ENCODE measurements around the gene PRKCB. TPM values are rescaled to one million over a fixed set of nuclear protein-coding genes. Genes with fewer than 3 reads are reported as not detected.

The PRKCB gene
- polyA plus RNA-seq, 1 donor (not counting 4 experiments of a cell fraction or from before 2014, with no cell fraction given): 0.18 TPM

GRCh38 chr16:24203675-24204074 lies 367.9 kb downstream of the PRKCB start:
- Histone ChIP-seq H3K79me2 (ENCODE audit: control insufficient read depth, insufficient read depth, low read length) (no peaks in the 10 kb centered on the region), H3K4me2 (ENCODE audit: control insufficient read depth, extremely low read depth, insufficient read depth, low read depth, low read length) (no peak overlapping the region), H2AFZ (ENCODE audit: control insufficient read depth, low read length) (no peak overlapping the region), H3K27me3 (ENCODE audit: control insufficient read depth, extremely low read depth, insufficient read depth, low read length) (no peaks in the 10 kb centered on the region), H3K27ac (ENCODE audit: control insufficient read depth, insufficient read depth, low read length) (no peak overlapping the region), H4K20me1 (ENCODE audit: control insufficient read depth, extremely low read depth, insufficient read depth, low read length) (no peaks in the 10 kb centered on the region), H3K9me3 (ENCODE audit: control insufficient read depth, low read depth, low read length) (peaks cover 2% of the 10 kb centered on the region), H3K4me3 (ENCODE audit: control insufficient read depth in 2 of 3, extremely low read depth in 1 of 3, insufficient read depth in 2 of 3, low read depth in 1 of 3, low read length in 3 of 3) (no peak overlapping the region), H3K9ac (ENCODE audit: control insufficient read depth, extremely low read depth, insufficient read depth, low read length) (no peak overlapping the region), H3K9me1 (ENCODE audit: control insufficient read depth, extremely low read depth, insufficient read depth, low read length) (no peaks in the 10 kb centered on the region), H3K4me1 (ENCODE audit: control insufficient read depth, extremely low read depth, insufficient read depth, low read length) (no peaks in the 10 kb centered on the region), H3K36me3 (ENCODE audit: control insufficient read depth in 2 of 2, extremely low read depth in 1 of 2, insufficient read depth in 2 of 2, low read length in 2 of 2) (no peaks in the 10 kb centered on the region)
- no peak for TF ChIP-seq EZH2 (IDR thresholded peaks at IDR 0.05; ENCODE audit: low read length)
- no peak for TF ChIP-seq CTCF (optimal IDR thresholded peaks at IDR 0.05 in 1 of 3, IDR thresholded peaks at IDR 0.05 in 1 of 3, conservative IDR thresholded peaks at IDR 0.05 in 1 of 3; ENCODE audit: extremely low read depth in 1 of 3, insufficient read depth in 2 of 3, low read length in 3 of 3)
- dilution Hi-C loops (cut with MboI; ENCODE audit: extremely low pct_ligation_motif_present, low sequenced_read_pairs): no loop called here
- no peak for FAIRE-seq
- DNase-seq (ENCODE audit: low read depth, low spot score): no peak

- no peak for DNase-seq (ENCODE audit: low read depth, low spot score)
- H3K9ac ChIP-seq (ENCODE audit: control insufficient read depth, extremely low read depth, insufficient read depth, low read length): no peak overlapping the region
- FAIRE-seq: no peak
- dilution Hi-C loops (cut with MboI; ENCODE audit: extremely low pct_ligation_motif_present, low sequenced_read_pairs): no loop called here
- no peak overlapping the region for H3K4me2 ChIP-seq (ENCODE audit: control insufficient read depth, extremely low read depth, insufficient read depth, low read depth, low read length)
- H2AFZ ChIP-seq (ENCODE audit: control insufficient read depth, low read length): no peak overlapping the region
- H3K4me1 ChIP-seq (ENCODE audit: control insufficient read depth, extremely low read depth, insufficient read depth, low read length): no peaks in the 10 kb centered on the region
- H3K9me3 ChIP-seq (ENCODE audit: control insufficient read depth, low read depth, low read length): peaks cover 2% of the 10 kb centered on the region
- no peaks in the 10 kb centered on the region for H3K27me3 ChIP-seq (ENCODE audit: control insufficient read depth, extremely low read depth, insufficient read depth, low read length)
- H3K4me3 ChIP-seq (ENCODE audit: control insufficient read depth in 2 of 3, extremely low read depth in 1 of 3, insufficient read depth in 2 of 3, low read depth in 1 of 3, low read length in 3 of 3): no peak overlapping the region
- no peaks in the 10 kb centered on the region for H3K9me1 ChIP-seq (ENCODE audit: control insufficient read depth, extremely low read depth, insufficient read depth, low read length)
- no peaks in the 10 kb centered on the region for H4K20me1 ChIP-seq (ENCODE audit: control insufficient read depth, extremely low read depth, insufficient read depth, low read length)
- H3K79me2 ChIP-seq (ENCODE audit: control insufficient read depth, insufficient read depth, low read length): no peaks in the 10 kb centered on the region
- H3K27ac ChIP-seq (ENCODE audit: control insufficient read depth, insufficient read depth, low read length): no peak overlapping the region
- no peaks in the 10 kb centered on the region for H3K36me3 ChIP-seq (ENCODE audit: control insufficient read depth in 2 of 2, extremely low read depth in 1 of 2, insufficient read depth in 2 of 2, low read length in 2 of 2)
- TF ChIP-seq CTCF (optimal IDR thresholded peaks at IDR 0.05 in 1 of 3, IDR thresholded peaks at IDR 0.05 in 1 of 3, conservative IDR thresholded peaks at IDR 0.05 in 1 of 3; ENCODE audit: extremely low read depth in 1 of 3, insufficient read depth in 2 of 3, low read length in 3 of 3) (no peak), EZH2 (IDR thresholded peaks at IDR 0.05; ENCODE audit: low read length) (no peak)
These were observed 368.4 kb downstream of the PRKCB start for GRCh38 chr16:24204150-24204665.

All from keratinocyte (primary cell).